Cardiac septum (tissue), 1 donor: ENCODE measurements around the gene IKBKE. TPM values are rescaled to one million over a fixed set of nuclear protein-coding genes. Genes with fewer than 3 reads are reported as not detected.

Experiments
- DNase-seq: peaks from one replicate; pipeline ENCODE4 v3.0.0-alpha.2; 2020; ENCODE audit warnings: low spot score
- intact Hi-C: fragments of 100-400 bp; cut with DNase I; formaldehyde crosslinking; loops from one replicate; pipeline ENCODE4 v1.14.0; 2022
- long read RNA-seq: library from polyadenylated mRNA; unstranded; transcript quantifications from one replicate; pipeline ENCODE4 v2.0.0, GENCODE V29; 2021
- total RNA-seq: library from RNA; stranded (reverse); fragmentation: NEBNext Ultra II Directional; extraction: Animal tissue kit (Norgen Biotek cat#: 25700); gene quantifications from one replicate; pipeline ENCODE4 v1.2.1, GENCODE V29; 2021
- donor health status: DM: no; HTN: no; CAD: no.

IKBKE gene
- total RNA-seq = 0.97 TPM
- long read RNA-seq, partial matches to known transcripts = 1 of 1 reads
- long read RNA-seq, other reads (novel, unspliced or antisense) = 0 of 1 reads

- intact Hi-C loops = no loop called here
- DNase-seq = no peak
These were observed at the start of gene IKBKE for GRCh38 chr1:206469933-206470691. IKBKE (plus strand) TSS chr1:206470476; CDS start chr1:206473228, 2,752 bp downstream.

DNA sequence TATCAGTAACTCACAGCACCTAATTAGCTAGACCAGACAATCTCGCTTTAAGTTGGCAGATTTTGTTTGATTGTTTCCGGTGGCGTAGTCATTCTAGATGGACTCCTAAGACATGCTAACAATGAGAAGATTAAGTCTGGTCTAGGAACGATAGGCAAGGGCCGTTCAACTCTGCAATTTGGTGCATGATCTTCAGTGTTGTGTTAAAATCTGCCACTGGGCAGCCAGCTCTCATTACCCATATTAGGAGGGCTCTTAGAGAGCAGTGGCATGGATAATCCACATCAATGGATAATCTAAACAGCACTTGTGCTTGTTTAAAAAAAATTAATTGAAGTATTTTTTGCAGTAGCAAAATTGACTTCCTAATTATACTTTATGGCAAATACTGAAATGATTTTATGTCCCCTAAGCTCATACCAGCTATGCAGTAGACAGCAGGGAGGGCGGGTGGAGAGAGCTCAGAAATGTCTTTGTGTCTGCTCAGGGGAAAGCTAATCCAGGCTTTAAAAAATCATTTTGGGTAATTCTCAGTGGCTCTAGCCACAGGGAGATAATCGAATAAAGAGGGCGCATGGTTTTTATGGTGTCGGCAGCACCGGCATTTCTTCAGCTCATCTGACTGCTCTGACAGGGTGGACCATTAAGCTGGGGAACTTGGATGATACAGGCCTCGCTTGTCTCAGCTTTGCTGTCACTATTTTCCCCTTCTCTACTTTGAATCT, 48.5 kb upstream of the IKBKE start:
- DNase-seq = no peak
- intact Hi-C loops = no loop called here

GRCh38 chr1:206422525-206422924, 47.8 kb upstream of the IKBKE start:
- no peak for DNase-seq

DNA sequence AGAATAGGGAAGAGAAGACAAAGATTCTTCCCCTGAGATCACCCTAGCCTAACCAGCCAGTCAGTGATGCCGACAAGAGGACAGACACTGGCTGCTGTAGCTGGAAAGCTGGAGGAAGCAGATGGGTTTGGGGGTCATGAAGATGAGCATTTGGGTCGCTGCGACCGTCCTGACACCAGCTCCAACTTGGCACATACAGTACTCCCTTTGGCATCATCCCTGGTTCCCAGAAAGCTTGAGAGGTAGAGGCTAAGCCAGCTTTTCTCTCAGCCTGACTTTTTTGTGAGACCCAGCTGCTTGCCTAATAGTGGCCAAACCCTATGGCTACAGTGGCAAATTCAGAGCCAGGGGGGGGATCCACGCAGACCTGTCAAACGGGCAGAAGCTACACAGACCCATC, 43.0 kb upstream of the IKBKE start:
- intact Hi-C loops = no loop called here
- no peak for DNase-seq

More at GRCh38 chr1:206422525-206422924, 47.8 kb upstream of the IKBKE start:
- intact Hi-C loops = no loop called here

DNA sequence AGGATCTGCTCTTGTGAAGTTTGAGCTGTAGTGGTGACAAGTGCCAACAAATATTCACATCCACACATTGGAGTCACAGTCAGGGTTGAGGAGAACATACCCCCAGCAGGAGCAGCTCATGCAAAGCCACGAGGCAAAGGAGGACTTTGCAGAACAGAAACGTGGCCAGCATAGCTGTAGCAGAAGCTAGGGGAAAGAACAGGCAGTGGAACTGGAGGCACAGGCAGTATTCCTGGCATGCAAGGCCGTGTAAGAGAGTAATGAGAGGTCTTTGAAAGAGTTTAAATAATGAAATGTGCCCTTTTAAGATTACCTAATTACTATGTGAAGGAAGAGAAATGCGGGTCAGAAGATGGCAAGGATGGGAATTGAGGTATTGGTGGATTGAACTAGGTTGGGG, 40.9 kb upstream of the IKBKE start:
- intact Hi-C loops = no loop called here
- no peak for DNase-seq

- DNase-seq = no peak
- intact Hi-C loops = no loop called here
These were observed 40.0 kb upstream of the IKBKE start for GRCh38 chr1:206430031-206430983.

GRCh38 chr1:206435445-206435844, 34.8 kb upstream of the IKBKE start:
- no peak for DNase-seq
- intact Hi-C loops = no loop called here

GRCh38 chr1:206438554-206438953, 31.7 kb upstream of the IKBKE start:
- intact Hi-C loops = no loop called here

DNA sequence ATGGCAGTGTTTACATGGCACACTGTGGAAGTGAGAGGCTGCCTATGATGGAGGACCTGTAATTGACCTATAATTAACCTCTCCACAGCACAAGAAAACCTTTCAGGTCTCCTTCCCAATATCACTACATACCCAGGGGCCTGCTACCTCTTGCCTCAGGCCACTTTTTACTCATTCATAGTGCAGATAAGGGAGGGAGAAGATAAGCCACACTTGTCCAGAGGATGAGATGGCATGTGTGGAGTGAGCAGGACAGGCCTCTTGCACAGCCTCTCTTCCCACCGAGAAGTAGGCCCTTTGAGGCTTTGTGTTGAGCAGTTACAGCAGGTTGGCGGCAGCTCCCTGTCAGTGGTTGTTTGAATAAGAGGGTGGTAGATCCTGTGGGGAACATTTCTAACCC, 31.1 kb upstream of the IKBKE start:
- intact Hi-C loops = no loop called here

More at GRCh38 chr1:206438554-206438953, 31.7 kb upstream of the IKBKE start:
- no peak for DNase-seq

DNA sequence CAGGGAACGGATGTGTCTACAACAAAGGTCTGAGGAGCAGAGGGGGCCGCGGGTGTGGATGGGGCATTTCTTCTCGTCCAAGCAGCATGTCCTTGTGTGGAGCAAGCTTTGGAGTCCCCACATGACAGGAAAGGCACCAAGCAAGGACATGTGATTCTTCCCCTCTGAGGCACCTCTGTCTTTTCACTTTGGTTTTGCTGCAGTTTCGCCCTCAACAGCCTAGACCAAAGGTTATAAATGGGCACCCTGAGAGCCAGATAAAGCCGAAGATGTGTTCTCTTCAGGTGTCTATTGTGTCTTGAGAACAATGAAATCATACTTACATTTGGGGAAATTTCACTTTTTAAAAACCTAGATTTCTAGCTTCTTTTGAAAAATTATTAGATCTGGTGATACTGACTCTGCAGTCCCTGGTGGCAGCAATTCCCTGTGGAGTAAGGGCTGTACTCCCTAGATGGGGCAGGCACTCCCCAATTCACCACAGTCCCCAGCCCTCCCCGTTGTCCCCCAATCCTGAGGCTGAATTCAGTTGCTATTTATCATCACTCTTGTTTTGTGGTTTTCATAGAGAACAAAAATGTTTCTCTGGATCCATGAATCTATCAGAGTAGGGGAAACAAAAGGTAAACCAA, 28.8 kb upstream of the IKBKE start:
- intact Hi-C loops = no loop called here
- DNase-seq = no peak

More for the DNA sequence above, 31.1 kb upstream of the IKBKE start:
- no peak for DNase-seq

- intact Hi-C loops = no loop called here
- DNase-seq = no peak
These were observed 28.2 kb upstream of the IKBKE start for GRCh38 chr1:206442101-206442500.

- intact Hi-C loops = no loop called here
- no peak for DNase-seq
These were observed 25.2 kb upstream of the IKBKE start for GRCh38 chr1:206445116-206445515.

DNA sequence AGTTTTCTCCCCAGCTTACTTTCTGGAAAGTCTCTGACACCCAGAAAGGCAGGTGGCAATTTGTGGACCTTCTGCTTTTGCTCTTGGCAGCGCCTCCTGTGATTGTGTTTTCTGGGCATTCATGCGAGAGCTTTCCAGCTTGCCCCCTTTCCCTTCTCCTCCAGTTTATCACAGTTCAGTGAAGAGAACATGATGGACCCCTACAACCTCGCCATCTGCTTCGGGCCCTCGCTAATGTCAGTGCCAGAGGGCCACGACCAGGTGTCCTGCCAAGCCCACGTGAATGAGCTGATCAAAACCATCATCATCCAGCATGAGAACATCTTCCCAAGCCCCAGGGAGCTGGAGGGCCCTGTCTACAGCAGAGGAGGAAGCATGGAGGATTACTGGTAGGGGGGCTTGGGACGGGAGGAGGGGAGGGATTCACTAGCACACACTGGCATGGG, 24.3 kb upstream of the IKBKE start:
- intact Hi-C loops = no loop called here
- DNase-seq = no peak

DNA sequence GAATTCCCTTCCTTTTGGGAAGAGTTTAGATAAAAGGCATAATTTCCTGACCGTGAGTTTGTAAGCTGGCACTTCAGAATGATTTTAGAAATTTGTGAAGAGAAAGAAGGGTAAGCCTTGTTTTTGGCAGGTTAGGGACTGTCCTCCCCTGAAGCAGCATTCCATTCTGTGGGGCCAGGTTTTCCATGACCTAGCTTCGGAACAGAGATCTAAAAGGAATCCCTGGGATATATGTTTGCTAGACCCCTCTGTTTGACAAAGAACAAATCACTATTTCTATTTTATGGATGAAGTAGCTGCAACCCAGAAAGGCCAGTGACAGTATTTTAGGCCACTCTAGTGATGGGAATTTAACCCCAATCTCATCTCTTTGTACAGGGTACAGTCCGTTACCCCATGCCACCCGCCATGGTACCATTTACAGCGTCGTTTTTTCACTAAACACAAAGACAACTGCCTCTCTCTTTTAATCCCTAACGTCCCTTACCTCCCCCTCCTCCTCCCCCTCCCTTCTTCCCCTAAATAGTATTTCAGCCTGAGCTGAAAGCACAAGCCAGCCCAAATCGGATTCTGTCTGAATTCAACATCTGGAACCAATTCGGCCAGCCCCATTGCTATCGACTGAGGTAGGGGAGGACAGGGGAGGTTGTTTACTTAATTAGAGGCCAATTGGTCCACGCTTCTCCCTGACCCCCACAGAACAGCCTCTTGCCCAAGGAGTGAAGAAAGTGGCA, 23.4 kb upstream of the IKBKE start:
- DNase-seq = no peak
- intact Hi-C loops = no loop called here

DNA sequence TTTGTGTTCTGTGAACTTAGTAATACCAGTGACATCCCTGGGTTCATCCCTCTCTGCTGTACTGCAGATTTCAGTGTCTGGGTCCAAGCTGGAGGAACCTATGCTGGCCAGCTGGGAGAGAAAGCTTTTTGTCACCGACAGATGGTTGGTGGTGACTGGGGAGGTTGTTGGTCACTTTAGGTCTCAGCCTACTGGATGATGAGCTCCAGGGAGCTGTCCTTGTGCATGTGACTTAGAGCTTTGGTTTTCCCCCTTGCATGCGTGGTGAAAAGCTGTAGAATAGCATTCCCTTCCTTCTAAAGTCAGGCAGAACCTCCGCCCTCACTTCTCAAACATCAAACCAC, 22.9 kb upstream of the IKBKE start:
- DNase-seq = no peak
- intact Hi-C loops = no loop called here

DNA sequence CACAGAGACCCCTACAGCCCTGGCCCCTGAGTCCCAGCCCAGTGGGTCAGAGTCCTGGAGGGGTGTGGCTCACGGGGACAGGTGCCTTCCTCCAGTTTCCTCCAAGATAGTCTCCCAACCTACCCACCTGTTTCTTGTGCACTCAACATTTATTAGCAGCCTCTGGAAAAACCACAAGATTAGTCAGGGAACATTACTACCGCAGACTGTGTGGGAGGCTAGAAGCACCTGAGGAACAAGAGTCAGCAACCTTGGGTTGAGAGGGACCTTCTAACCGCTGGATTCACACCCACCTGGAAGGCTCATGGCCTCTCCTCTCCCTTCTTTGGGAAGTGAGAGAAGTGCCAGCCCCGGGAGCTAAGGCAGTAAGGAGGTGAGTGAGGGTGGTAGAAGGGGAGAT, 22.5 kb upstream of the IKBKE start:
- no peak for DNase-seq

DNA sequence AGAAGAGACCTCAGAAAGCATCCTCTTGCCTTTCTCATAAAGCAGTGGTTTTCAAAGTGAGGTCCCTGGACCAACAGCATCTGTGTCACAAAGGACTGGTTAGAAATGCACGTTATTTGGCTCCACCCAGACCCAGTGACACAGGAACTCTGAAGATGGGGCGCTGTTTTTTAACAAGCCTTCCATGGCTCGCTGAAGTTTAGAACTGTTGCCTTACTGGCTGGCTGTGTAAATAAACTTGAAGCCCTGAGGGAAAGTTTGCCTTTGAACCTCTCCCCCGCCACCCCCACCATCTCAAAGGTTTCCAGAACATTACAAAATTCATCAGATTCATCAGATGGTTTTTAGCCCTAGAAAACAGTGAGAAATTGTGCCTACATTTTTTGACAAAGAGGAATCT, 21.8 kb upstream of the IKBKE start:
- DNase-seq = no peak
- intact Hi-C loops = no loop called here

More for the DNA sequence above, 22.5 kb upstream of the IKBKE start:
- intact Hi-C loops = no loop called here

DNA sequence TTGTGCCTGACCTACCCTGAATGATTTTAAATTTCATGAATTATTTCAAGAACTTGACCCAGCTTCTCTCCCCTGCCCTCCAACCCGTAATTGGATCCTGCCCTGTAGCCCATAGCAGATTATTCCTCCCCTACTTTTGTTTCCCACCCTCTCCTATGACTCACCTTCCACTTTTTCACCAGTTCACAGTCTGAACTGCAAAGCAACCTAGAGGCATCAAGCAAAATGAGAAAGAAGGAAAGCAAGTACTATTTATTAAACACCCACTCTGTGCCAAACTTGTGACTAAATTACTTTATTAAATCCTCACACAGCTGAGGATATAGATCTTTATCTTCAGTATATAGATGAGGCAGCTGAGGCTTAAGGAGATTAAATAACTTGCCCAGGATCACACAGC, 20.7 kb upstream of the IKBKE start:
- no peak for DNase-seq

DNA sequence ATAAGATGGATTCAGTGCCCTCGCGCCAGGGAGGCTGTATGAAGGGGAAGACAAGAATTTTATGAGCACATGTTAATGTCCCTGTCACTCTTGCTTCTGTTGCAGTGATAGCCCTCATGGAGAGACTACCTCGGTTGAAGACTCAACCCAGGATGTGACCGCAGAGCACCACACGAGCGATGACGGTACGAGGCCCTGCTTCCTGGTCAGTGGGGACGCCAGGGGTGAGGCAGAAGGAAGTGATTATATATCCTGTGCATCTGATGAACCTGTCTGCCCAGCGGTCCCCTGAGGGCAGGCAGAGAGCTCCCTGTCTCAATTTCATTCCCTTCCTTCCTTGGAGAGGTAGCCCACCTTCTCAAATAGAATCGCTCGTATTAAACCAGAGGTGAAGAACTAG, 20.0 kb upstream of the IKBKE start:
- no peak for DNase-seq
- intact Hi-C loops = no loop called here

More for the DNA sequence above, 20.7 kb upstream of the IKBKE start:
- intact Hi-C loops = no loop called here
